Cardiac fibroblast (primary cell): ENCODE results near the gene KDM1B.
"Not testable (repeated sequence)": the region's sequence is repeated elsewhere in the genome, so short reads cannot be mapped to it uniquely, and the experiment has no call there.

Experiments
- DNase-seq, 2 donors: peaks; one replicate each; pipeline versions ENCODE4 v3.0.0 to v3.0.0-alpha.2; 2010; ENCODE audit warnings: low read depth in 2 of 2
- H3K4me3 ChIP-seq, 2 donors: replicated peaks in 1 of 2; 1 replicate in 1 of 2; 2 replicates in 1 of 2; pipeline ENCODE4 v1.5.1; 2011; ENCODE audit warnings: low read depth in 2 of 2, low read length in 2 of 2, mild to moderate bottlenecking in 2 of 2, moderate library complexity in 1 of 2
- TF ChIP-seq, protein P1 (sequence below): IDR thresholded peaks from one replicate; pipeline ENCODE4 v1.5.1; 2011; ENCODE audit warnings: low read depth, mild to moderate bottlenecking, low read length, inconsistent platforms

Gene KDM1B

DNA sequence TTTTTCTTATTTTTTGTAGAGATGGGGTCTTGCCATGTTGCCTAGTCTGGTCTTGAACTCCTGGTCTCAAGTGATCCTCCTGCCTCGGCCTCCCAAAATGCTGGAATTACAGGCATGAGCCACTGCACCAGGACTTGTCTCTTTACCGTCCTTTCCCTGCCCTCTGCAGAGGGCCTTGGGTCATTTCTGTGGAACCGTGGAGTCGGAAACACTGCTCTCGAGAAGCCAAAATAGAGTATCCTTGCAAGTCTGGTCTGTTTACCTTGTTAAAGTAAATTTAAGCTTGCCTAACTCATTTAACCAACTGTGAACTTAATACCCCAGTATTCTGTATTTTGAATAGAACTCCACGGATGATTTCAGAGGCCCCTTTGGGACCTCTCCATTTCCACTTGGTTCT, 51.4 kb downstream of the KDM1B start:
- DNase-seq: no peak
- TF ChIP-seq, protein P1, sequence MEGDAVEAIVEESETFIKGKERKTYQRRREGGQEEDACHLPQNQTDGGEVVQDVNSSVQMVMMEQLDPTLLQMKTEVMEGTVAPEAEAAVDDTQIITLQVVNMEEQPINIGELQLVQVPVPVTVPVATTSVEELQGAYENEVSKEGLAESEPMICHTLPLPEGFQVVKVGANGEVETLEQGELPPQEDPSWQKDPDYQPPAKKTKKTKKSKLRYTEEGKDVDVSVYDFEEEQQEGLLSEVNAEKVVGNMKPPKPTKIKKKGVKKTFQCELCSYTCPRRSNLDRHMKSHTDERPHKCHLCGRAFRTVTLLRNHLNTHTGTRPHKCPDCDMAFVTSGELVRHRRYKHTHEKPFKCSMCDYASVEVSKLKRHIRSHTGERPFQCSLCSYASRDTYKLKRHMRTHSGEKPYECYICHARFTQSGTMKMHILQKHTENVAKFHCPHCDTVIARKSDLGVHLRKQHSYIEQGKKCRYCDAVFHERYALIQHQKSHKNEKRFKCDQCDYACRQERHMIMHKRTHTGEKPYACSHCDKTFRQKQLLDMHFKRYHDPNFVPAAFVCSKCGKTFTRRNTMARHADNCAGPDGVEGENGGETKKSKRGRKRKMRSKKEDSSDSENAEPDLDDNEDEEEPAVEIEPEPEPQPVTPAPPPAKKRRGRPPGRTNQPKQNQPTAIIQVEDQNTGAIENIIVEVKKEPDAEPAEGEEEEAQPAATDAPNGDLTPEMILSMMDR: no peak
- H3K4me3 ChIP-seq: no peak overlapping the region

DNA sequence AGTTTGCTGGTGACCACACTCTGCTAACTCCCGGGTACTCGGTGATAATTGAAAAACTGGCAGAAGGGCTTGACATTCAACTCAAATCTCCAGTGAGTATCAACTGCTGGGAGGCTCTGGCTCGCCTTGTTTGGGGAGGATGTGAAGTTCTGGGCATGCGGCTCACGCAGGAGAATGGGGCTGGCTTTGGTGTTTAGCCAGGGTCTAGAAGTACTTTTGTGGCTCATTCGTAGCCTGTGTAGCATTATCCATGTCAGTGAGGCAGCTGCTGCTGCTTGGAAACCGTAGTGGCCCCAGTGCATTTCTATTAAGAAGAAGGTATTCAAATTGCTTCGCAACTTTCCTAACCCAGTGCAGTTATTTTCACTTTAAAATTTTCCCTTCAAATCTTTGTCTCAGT, 52.2 kb downstream of the KDM1B start:
- TF ChIP-seq, protein P1: no peak
- H3K4me3 ChIP-seq: no peak overlapping the region
- DNase-seq: no peak

DNA sequence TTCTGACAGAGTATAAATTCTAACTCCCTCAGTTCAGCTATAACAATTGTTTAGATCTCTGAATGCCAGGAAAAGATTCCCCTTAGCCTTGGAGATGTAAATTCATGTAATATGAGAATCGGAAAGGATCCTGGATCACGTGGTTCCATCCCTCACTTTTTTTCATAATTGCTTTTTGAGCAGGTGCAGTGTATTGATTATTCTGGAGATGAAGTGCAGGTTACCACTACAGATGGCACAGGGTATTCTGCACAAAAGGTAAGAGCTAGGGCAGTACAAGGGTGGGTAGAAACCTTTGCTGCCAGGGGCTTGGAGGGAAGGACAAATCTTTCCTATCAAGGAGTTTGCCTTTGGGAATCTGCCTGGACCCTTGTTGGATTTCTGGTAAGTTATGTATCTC, 52.7 kb downstream of the KDM1B start:
- DNase-seq: no peak
- H3K4me3 ChIP-seq: no peak overlapping the region
- TF ChIP-seq, protein P1: no peak

DNA sequence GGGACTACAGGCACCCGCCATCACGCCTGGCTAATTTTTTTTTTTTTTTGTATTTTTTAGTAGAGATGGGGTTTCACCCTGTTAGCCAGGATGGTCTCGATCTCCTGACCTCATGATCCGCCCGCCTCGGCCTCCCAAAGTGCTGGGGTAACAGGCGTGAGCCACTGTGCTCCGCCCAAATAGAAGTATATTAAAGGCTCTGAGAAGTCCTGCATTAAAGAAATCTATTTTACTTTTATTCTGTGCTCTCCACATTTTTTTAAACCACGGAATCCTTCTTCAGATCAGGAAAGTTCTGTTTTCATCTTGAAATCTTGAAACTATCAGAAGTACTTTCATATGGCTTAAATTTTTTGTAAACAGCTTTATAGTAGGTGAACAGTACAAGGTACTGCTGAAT, 53.6 kb downstream of the KDM1B start:
- not testable (repeated sequence) for H3K4me3 ChIP-seq, DNase-seq

DNA sequence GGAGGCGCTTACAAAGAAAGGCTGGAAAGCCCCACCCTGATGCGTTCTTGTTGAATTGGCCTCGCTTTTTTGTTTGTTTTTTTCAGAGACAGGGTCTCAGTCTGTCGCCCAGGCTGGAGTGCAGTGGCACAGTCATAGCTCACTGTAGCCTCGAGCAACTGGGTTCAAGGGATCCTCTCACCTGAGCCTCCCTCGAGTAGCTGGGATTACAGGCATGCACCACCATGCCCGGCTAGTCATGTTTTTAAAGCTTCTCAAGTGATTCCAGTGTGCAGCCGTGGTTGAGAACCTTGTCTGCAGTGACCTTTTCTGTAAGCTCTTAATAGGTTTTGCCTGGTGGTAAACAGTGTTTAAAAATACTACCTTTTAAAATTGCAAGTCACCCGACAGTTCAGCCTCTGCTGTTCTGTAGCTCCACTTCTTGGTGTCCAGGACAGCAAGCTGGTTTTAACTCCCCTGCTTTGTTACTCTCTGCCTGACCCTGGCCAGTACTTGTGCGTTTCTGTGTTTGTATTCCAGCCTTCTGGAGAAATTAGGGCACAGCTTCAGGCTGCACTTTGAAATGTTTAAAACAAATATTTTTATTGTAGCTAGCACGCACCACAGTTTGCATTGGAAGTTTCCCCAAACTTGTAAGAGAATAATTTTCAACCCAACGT, 54.4 kb downstream of the KDM1B start:
- TF ChIP-seq, protein P1: no peak
- H3K4me3 ChIP-seq: no peak overlapping the region
- no peak for DNase-seq

DNA sequence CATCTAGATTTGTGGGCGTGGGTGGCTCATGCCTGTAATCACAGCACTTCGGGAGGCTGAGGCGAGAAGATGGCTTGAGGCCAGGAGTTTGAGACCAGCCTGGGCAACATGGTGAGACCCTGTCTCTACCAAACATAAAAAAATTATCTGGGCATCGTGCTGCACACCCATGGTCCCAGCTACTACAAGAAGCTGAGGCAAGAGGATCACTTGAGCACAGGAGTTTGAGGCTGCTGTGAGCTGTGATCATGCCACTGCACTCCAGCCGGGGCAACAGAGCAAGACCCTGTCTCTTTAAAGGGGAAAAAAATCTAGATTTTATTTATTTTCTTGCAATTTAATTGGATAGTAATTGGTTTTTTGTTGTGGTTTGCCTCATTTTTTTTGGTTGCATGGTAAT, 55.5 kb downstream of the KDM1B start:
- H3K4me3 ChIP-seq: no peak overlapping the region
- TF ChIP-seq, protein P1: no peak
- DNase-seq: no peak

DNA sequence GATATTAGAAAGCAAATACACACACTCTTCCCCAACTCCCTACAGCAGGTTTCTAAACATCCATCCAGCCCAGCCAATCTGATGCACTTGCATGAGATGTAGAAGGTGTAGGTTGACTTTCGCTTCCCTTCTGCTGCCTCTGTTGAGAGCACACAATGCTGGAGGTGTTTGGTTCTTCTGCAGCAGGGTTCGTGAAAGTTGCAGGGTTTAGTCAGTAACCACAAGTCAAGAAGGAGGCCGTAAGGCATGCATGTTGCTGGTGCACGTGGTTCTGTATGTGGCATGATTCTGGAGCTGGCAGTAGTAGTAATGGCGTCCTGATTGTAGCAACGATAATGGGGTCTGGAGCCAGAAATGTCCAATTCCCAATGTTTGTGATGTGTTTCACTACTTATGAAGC, 56.1 kb downstream of the KDM1B start:
- TF ChIP-seq, protein P1: no peak
- DNase-seq: no peak
- no peak overlapping the region for H3K4me3 ChIP-seq
